Ovary (tissue), 9 donors: Measurements from ENCODE around the gene TMCC2. TPM values are rescaled to one million over a fixed set of nuclear protein-coding genes. Genes with fewer than 3 reads are reported as not detected.
A peak's percentile ranks its signal among the peaks of the same experiment; 100 is the strongest.
"Not testable (repeated sequence)": the region's sequence is repeated elsewhere in the genome, so short reads cannot be mapped to it uniquely, and the experiment has no call there.

ENCODE experiments used
- DNase-seq, 5 donors: peaks; one replicate each; pipeline ENCODE4 v3.0.0-alpha.2; 2019 to 2020
- H3K27ac ChIP-seq, 2 donors: fragments of 200-600 bp; one replicate each; pipeline versions ENCODE4 v1.5.1 to v1.8.0; 2019 to 2022
- H3K27me3 ChIP-seq: fragments of 200-600 bp; one replicate; pipeline ENCODE4 v1.8.0; 2022
- H3K36me3 ChIP-seq: fragments of 200-600 bp; sonication (generic); one replicate; pipeline ENCODE4 v1.5.1; 2019
- H3K4me1 ChIP-seq: one replicate; pipeline ENCODE4 v1.8.1; 2013; ENCODE audit warnings: mild to moderate bottlenecking, moderate library complexity; ENCODE audit not compliant: insufficient read depth
- H3K4me3 ChIP-seq: fragments of 200-600 bp; sonication (generic); one replicate; pipeline ENCODE4 v1.5.1; 2017
- H3K9me3 ChIP-seq, 2 donors: fragments of 200-600 bp in 1 of 2; sonication (generic) in 1 of 2; one replicate each; pipeline versions ENCODE4 v1.5.1 to v1.8.1; 2013 to 2019; ENCODE audit warnings: mild to moderate bottlenecking in 1 of 2, moderate library complexity in 1 of 2
- EP300 ChIP-seq: sonication (generic); formaldehyde crosslinking; IDR thresholded peaks from one replicate; pipeline ENCODE4 v1.6.1; 2017; ENCODE audit warnings: antibody characterized with exemption
- POLR2A ChIP-seq: fragments of 450-650 bp; IDR thresholded peaks from one replicate; pipeline ENCODE4 v1.6.1; 2017; ENCODE audit warnings: antibody characterized with exemption, mild to moderate bottlenecking, moderate library complexity
- WGBS, 3 donors: extraction: QIAGEN DNeasy Blood & Tissue Kit in 1 of 3; methylation state at CpG; one replicate each; pipeline versions ENCODE4 v1.1.5 to v1.1.7; 2013 to 2017; 5-methylcytosine and 5-hydroxymethylcytosine counted together
- intact Hi-C, 4 donors: fragments of 100-400 bp; cut with DNase I; formaldehyde crosslinking; loops; one replicate each; pipeline versions ENCODE4 v1.11.0 to v1.15.1; 2022 to 2023
- polyA plus RNA-seq, 2 donors: library from polyadenylated mRNA; stranded (reverse); fragments of 200-250 nt in 1 of 2; fragments of 350-450 nt in 1 of 2; fragmentation: Illumina TruSeq in 1 of 2; extraction: RNeasy Lipid Tissue Mini Kit (QIAGEN cat#74804) in 1 of 2; gene quantifications; one replicate each; pipeline ENCODE4 v1.2.3, GENCODE V29; 2013 to 2014
- total RNA-seq, 7 donors: library from RNA; depleted of rRNA in 2 of 7; stranded (reverse); fragments of >200 nt in 2 of 7; fragmentation: NEBNext Ultra II Directional in 3 of 7; extraction: Animal tissue kit (Norgen Biotek cat#: 25700) in 3 of 7; gene quantifications; one replicate each; pipeline versions ENCODE4 v1.1.0 to v1.2.4, GENCODE V29; 2016 to 2023
- TF ChIP-seq, protein P1 (sequence below), 3 donors: fragments of 450-650 bp in 2 of 3; fragments of 200-600 bp in 1 of 3; IDR thresholded peaks; one replicate each; pipeline versions ENCODE4 v1.5.1 to v1.8.0; 2016 to 2022; ENCODE audit warnings: antibody characterized with exemption in 3 of 3, mild to moderate bottlenecking in 1 of 3
- donor health status: DM: no; HTN: no; CAD: no; lungs with moderate emphysema.
- donor health status: DM: no; HTN: no; CAD: no.
- donor health status: Bipolar disorder and iron deficiency.
- donor health status: DM: yes; HTN: yes; CAD: no.
- donor health status: DM: no; HTN: no; CAD: no.
- donor health status: DM: yes; HTN: yes; CAD: no.

The TMCC2 gene
- total and polyA plus RNA-seq, 9 donors, result 2.3 to 11.0 (median 7.8) TPM

DNA sequence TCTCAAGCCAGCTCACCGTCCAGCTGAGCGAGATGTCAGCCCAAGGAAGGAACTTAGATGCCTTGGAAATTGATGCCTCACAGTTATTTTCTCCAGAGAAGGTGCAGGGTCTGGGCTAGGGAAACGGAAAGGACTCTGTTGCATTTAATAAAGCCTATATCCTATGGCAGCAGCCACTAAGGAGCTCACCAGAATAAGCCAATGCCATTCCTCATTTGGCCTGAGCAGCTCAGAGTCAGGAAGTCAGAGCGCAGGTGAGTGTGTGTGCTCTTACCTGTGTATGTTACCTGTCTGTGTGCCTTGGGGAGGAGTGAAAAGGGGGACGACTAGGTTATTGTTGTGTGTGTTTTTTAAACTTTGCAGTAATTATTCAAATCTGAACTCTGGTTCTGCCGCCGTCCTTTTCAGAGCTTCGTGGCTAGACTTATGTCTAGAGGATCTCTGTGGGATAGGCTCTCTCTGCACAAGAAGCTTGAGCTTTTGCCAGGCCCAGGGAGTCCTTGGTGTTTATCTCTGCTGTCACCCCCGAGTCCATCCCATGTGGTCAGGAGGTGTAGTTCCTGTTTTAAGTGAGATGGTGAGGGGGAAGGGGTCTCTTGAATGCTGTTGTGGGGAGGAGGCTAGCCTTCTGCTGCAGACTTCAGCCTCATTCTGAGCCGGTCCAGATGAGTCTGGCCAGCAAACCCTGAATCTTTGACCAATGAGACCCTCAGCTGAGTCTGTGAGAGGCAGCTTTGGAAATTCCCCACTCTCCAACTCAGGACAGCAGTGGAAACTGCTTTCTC is 2.4 kb downstream of the TMCC2 start:
- H3K27ac ChIP-seq, result no peak overlapping the region
- TF ChIP-seq, protein P1, sequence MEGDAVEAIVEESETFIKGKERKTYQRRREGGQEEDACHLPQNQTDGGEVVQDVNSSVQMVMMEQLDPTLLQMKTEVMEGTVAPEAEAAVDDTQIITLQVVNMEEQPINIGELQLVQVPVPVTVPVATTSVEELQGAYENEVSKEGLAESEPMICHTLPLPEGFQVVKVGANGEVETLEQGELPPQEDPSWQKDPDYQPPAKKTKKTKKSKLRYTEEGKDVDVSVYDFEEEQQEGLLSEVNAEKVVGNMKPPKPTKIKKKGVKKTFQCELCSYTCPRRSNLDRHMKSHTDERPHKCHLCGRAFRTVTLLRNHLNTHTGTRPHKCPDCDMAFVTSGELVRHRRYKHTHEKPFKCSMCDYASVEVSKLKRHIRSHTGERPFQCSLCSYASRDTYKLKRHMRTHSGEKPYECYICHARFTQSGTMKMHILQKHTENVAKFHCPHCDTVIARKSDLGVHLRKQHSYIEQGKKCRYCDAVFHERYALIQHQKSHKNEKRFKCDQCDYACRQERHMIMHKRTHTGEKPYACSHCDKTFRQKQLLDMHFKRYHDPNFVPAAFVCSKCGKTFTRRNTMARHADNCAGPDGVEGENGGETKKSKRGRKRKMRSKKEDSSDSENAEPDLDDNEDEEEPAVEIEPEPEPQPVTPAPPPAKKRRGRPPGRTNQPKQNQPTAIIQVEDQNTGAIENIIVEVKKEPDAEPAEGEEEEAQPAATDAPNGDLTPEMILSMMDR (IDR thresholded peaks at IDR 0.05), result no peak
- no peak for TF ChIP-seq EP300
- TF ChIP-seq POLR2A, result no peak
- no peaks in the 10 kb centered on the region for H3K27me3 ChIP-seq
- peak overlapping the region; percentile 61 for H3K4me3 ChIP-seq
- H3K9me3 ChIP-seq, result no peaks in the 10 kb centered on the region
- peaks cover 15% of the 10 kb centered on the region for H3K4me1 ChIP-seq
- H3K36me3 ChIP-seq, result no peaks in the 10 kb centered on the region
- WGBS, 3 donors, result 41 to 48% (median 47%) methylated on average over 10 of the region's 10 CpGs
- intact Hi-C loops, result loop anchor here in 1 of 4 donors (5.0 kb wide), 1 partner anchor 32 kb away; no protein-coding TSS in a partner anchor
- no peak for DNase-seq

DNA sequence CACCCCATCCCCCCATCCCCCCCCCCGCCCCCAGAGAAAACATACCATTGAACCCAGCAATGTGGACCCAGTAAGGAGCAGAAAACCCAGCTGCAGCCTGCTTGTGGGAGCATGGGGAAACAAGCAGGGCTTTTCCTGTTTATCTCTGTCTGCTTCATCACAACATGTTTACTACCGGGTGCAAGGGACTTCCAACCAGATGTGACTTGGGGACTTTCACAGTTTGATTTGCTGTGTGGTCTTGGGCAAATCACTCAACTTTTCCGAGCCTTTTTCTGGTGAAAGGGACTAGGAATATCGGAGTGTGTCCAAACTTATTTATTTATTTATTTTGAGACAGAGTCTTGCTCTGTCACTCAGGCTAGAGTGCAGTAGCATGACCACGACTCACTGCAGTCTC is 3.2 kb downstream of the TMCC2 start:
- Histone ChIP-seq H3K4me1 (peaks cover 18% of the 10 kb centered on the region), H3K36me3 (no peaks in the 10 kb centered on the region), H3K4me3 (no peak overlapping the region), H3K27me3 (no peaks in the 10 kb centered on the region), H3K9me3 (no peaks in the 10 kb centered on the region), H3K27ac (no peak overlapping the region)
- intact Hi-C loops, result no loop called here
- 85 to 93% (median 93%) methylated on average over 5 of the region's 5 CpGs for WGBS, 3 donors
- TF ChIP-seq, protein P1 (IDR thresholded peaks at IDR 0.05), result no peak
- DNase-seq, result no peak

DNA sequence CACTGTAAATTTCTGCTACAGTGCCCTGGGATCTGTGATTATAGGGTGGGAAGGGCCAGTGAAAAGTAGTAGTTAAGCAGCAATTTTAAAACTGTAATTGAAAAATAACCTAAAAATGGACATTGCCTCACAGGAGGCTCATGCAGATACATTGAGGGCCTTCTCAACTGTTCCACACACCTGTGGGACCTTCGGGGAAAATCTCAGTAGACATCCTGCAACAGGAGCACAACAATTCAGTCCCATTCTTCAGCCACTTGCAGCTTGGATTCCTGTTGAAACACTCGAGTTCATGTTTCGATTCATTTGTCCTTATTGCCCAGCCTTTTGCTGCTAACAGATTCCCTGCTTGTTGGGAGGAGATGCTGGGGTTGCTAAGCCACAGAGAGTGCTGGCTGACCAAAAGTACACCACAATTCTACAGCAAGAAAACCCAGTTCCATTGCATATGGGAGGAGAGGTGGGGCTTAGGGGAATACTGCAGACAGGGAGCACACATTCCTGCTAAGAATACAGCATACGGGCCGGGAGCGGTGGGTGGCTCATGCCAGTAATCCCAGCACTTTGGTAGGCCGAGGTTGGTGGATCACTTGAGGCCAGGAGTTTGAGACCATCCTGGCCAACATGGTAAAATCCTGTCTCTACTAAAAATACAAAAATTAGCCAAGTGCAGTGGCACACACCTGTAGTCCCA is 4.5 kb downstream of the TMCC2 start:
- no peaks in the 10 kb centered on the region for H3K27me3 ChIP-seq
- no peak overlapping the region for H3K27ac ChIP-seq
- peaks cover 17% of the 10 kb centered on the region for H3K4me1 ChIP-seq
- DNase-seq, result no peak
- no peak overlapping the region for H3K4me3 ChIP-seq
- no peak for TF ChIP-seq POLR2A
- TF ChIP-seq EP300, result no peak
- TF ChIP-seq, protein P1 (IDR thresholded peaks at IDR 0.05), result no peak
- 92 to 95% (median 94%) methylated on average over 7 of the region's 7 CpGs for WGBS, 3 donors
- intact Hi-C loops, result no loop called here
- H3K36me3 ChIP-seq, result no peaks in the 10 kb centered on the region
- H3K9me3 ChIP-seq, result no peaks in the 10 kb centered on the region

DNA sequence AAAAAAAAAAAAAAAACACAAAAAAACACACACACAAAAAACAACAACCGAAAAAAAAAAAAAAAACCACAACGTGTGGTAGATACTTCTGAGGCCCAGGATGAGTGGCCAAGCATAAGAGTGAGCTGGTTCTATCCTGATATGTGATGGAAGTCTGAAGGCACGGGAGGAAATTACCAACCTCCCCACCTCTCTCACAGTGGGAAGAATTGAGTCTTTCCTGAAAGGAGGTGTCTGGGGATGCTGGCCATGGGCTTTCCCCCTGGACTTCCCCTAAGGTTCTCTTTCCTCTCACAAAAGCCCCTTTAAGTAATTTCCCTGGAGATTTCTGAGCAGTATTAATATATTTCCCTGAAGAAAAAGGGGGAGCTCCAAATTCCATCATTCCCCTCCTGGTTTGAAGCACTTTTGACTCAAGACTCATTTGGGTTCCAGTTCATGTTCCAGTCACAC is 5.2 kb downstream of the TMCC2 start:
- H3K36me3 ChIP-seq, result no peaks in the 10 kb centered on the region
- no peak for DNase-seq
- no peak overlapping the region for H3K27ac ChIP-seq
- no peak overlapping the region for H3K4me3 ChIP-seq
- 80 to 92% (median 85%) methylated on average over 3 of the region's 3 CpGs for WGBS, 3 donors
- no peak for TF ChIP-seq EP300
- TF ChIP-seq, protein P1 (IDR thresholded peaks at IDR 0.05), result no peak
- H3K27me3 ChIP-seq, result no peaks in the 10 kb centered on the region
- intact Hi-C loops, result no loop called here
- H3K4me1 ChIP-seq, result peaks cover 17% of the 10 kb centered on the region
- no peaks in the 10 kb centered on the region for H3K9me3 ChIP-seq

DNA sequence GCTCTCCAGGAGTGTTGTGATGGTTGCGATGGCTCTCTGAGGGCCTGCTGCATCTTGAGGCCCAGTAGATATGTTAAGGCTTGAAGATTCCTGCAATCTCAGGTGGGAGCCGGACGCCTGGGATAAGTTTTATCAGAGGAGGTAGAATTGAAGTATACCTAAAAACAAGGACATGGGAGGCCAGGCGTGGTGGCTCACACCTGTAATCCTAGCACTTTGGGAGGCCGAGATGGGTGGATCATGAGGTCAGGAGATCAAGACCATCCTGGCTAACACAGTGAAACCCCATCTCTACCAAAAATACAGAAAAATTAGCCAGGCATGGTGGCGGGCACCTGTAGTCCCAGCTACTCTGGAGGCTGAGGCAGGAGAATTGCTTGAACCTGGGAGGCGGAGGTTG is 6.2 kb downstream of the TMCC2 start:
- 95 to 98% (median 97%) methylated on average over 7 of the region's 7 CpGs for WGBS, 3 donors

More for the DNA sequence above, 6.2 kb downstream of the TMCC2 start:
- H3K27ac ChIP-seq, H3K9me3 ChIP-seq, H3K27me3 ChIP-seq, DNase-seq, H3K4me3 ChIP-seq, intact Hi-C loops, H3K36me3 ChIP-seq: not testable (repeated sequence)
- H3K4me1 ChIP-seq, result peaks cover 19% of the 10 kb centered on the region
